Measurements from ENCODE around the gene AGAP3.

The AGAP3 gene

GRCh38 chr7:151176401-151176800 lies 90.1 kb downstream of the AGAP3 start:
- H3K4me3 ChIP-seq (ENCODE audit: low read depth, low read length): no peak overlapping the region
- H3K23ac ChIP-seq (ENCODE audit: low read length): no peak overlapping the region
- no peak overlapping the region for H3K4me2 ChIP-seq (ENCODE audit: low read length)
- H3K14ac ChIP-seq (ENCODE audit: low read length): no peak overlapping the region
- H3K79me1 ChIP-seq (ENCODE audit: low read length): no peaks in the 10 kb centered on the region
- no peak overlapping the region for H2AK5ac ChIP-seq (ENCODE audit: low read length)
- peaks cover 23% of the 10 kb centered on the region for H3K9me3 ChIP-seq (ENCODE audit: insufficient read depth, low read depth, low read length)
- no peak overlapping the region for H3K4ac ChIP-seq (ENCODE audit: low read depth, low read length)
- no peak overlapping the region for H4K91ac ChIP-seq (ENCODE audit: low read depth, low read length)
- no peaks in the 10 kb centered on the region for H3K27me3 ChIP-seq (ENCODE audit: insufficient read depth, low read length)
- no peak overlapping the region for H2BK5ac ChIP-seq (ENCODE audit: low read depth, low read length, poor library complexity)
- no peaks in the 10 kb centered on the region for H3K36me3 ChIP-seq (ENCODE audit: control insufficient read depth in 1 of 2, insufficient read depth in 2 of 2, low read length in 2 of 2)
- no peak overlapping the region for H3K18ac ChIP-seq (ENCODE audit: low read length)
- no peak for DNase-seq
- no peaks in the 10 kb centered on the region for H3K79me2 ChIP-seq (ENCODE audit: control insufficient read depth, insufficient read depth, low read length, poor library complexity)
- H3K27ac ChIP-seq (ENCODE audit: low read depth, low read length): no peak overlapping the region
- H2BK12ac ChIP-seq (ENCODE audit: low read length): no peak overlapping the region
- WGBS (ENCODE audit: extremely low coverage, insufficient coverage, insufficient read length): no CpG with 5 or more reads among the region's 9 CpGs
- no peak overlapping the region for H2AFZ ChIP-seq (ENCODE audit: insufficient read depth, low read length, poor library complexity)
- H2BK120ac ChIP-seq (ENCODE audit: insufficient read depth, low read length, poor library complexity): no peak overlapping the region
- H3K4me1 ChIP-seq (ENCODE audit: control insufficient read depth in 1 of 2, insufficient read depth in 2 of 2, low read length in 2 of 2): no peaks in the 10 kb centered on the region
- no peak overlapping the region for H4K8ac ChIP-seq (ENCODE audit: low read depth, low read length)
- no peak overlapping the region for H3K9ac ChIP-seq (ENCODE audit: low read length)
- no peak overlapping the region for H4K12ac ChIP-seq (ENCODE audit: low read depth, low read length)

GRCh38 chr7:151177310-151177709 lies 91.0 kb downstream of the AGAP3 start:
- Histone ChIP-seq H3K9me3 (ENCODE audit: insufficient read depth, low read depth, low read length) (peaks cover 23% of the 10 kb centered on the region), H3K14ac (ENCODE audit: low read length) (no peak overlapping the region), H3K27me3 (ENCODE audit: insufficient read depth, low read length) (no peaks in the 10 kb centered on the region), H3K4me1 (ENCODE audit: control insufficient read depth in 1 of 2, insufficient read depth in 2 of 2, low read length in 2 of 2) (no peaks in the 10 kb centered on the region), H4K12ac (ENCODE audit: low read depth, low read length) (no peak overlapping the region), H3K9ac (ENCODE audit: low read length) (no peak overlapping the region), H2AK5ac (ENCODE audit: low read length) (no peak overlapping the region), H3K4ac (ENCODE audit: low read depth, low read length) (no peak overlapping the region), H3K18ac (ENCODE audit: low read length) (no peak overlapping the region), H3K4me3 (ENCODE audit: low read depth, low read length) (no peak overlapping the region), H3K27ac (ENCODE audit: low read depth, low read length) (no peak overlapping the region), H3K4me2 (ENCODE audit: low read length) (no peak overlapping the region), H3K79me2 (ENCODE audit: control insufficient read depth, insufficient read depth, low read length, poor library complexity) (no peaks in the 10 kb centered on the region), H3K79me1 (ENCODE audit: low read length) (no peaks in the 10 kb centered on the region), H3K36me3 (ENCODE audit: control insufficient read depth in 1 of 2, insufficient read depth in 2 of 2, low read length in 2 of 2) (no peaks in the 10 kb centered on the region), H2BK5ac (ENCODE audit: low read depth, low read length, poor library complexity) (no peak overlapping the region), H3K23ac (ENCODE audit: low read length) (no peak overlapping the region), H2AFZ (ENCODE audit: insufficient read depth, low read length, poor library complexity) (no peak overlapping the region), H4K8ac (ENCODE audit: low read depth, low read length) (no peak overlapping the region), H2BK120ac (ENCODE audit: insufficient read depth, low read length, poor library complexity) (no peak overlapping the region), H2BK12ac (ENCODE audit: low read length) (no peak overlapping the region), H4K91ac (ENCODE audit: low read depth, low read length) (no peak overlapping the region)
- DNase-seq: no peak
- WGBS (ENCODE audit: extremely low coverage, insufficient coverage, insufficient read length): no CpG with 5 or more reads among the region's 1 CpG

GRCh38 chr7:151178236-151178635 lies 92.0 kb downstream of the AGAP3 start:
- Histone ChIP-seq H2AFZ (ENCODE audit: insufficient read depth, low read length, poor library complexity) (no peak overlapping the region), H3K79me1 (ENCODE audit: low read length) (no peaks in the 10 kb centered on the region), H3K4me1 (ENCODE audit: control insufficient read depth in 1 of 2, insufficient read depth in 2 of 2, low read length in 2 of 2) (no peaks in the 10 kb centered on the region), H4K12ac (ENCODE audit: low read depth, low read length) (no peak overlapping the region), H2BK12ac (ENCODE audit: low read length) (no peak overlapping the region), H3K4me3 (ENCODE audit: low read depth, low read length) (no peak overlapping the region), H3K4ac (ENCODE audit: low read depth, low read length) (no peak overlapping the region), H2BK120ac (ENCODE audit: insufficient read depth, low read length, poor library complexity) (no peak overlapping the region), H3K18ac (ENCODE audit: low read length) (no peak overlapping the region), H4K91ac (ENCODE audit: low read depth, low read length) (no peak overlapping the region), H4K8ac (ENCODE audit: low read depth, low read length) (no peak overlapping the region), H2AK5ac (ENCODE audit: low read length) (no peak overlapping the region), H3K79me2 (ENCODE audit: control insufficient read depth, insufficient read depth, low read length, poor library complexity) (no peaks in the 10 kb centered on the region), H3K36me3 (ENCODE audit: control insufficient read depth in 1 of 2, insufficient read depth in 2 of 2, low read length in 2 of 2) (no peaks in the 10 kb centered on the region), H3K27me3 (ENCODE audit: insufficient read depth, low read length) (no peaks in the 10 kb centered on the region), H3K9me3 (ENCODE audit: insufficient read depth, low read depth, low read length) (peaks cover 17% of the 10 kb centered on the region), H3K23ac (ENCODE audit: low read length) (no peak overlapping the region), H2BK5ac (ENCODE audit: low read depth, low read length, poor library complexity) (no peak overlapping the region), H3K27ac (ENCODE audit: low read depth, low read length) (no peak overlapping the region), H3K9ac (ENCODE audit: low read length) (no peak overlapping the region), H3K4me2 (ENCODE audit: low read length) (no peak overlapping the region), H3K14ac (ENCODE audit: low read length) (no peak overlapping the region)
- DNase-seq: no peak
- WGBS (ENCODE audit: extremely low coverage, insufficient coverage, insufficient read length): no CpG with 5 or more reads among the region's 9 CpGs

DNA sequence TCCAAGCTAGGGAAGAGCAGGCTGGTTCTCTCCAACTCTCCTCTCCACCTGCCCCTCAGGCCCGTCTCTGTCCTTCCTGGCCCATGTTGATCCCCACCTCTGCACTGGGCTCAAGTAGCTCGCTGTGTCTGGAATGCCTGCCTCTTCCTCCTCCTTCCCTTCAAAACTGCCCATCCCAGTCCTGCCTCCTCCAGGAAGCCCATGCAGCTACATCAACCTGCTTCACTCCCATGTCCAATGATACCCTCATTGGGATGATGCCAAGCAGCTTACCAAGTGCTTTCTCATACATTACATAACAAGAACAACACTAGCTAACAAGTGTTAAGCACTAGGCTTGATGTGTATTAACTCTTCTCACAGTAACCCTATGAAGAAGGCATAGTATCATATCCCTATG lies 92.6 kb downstream of the AGAP3 start:
- Histone ChIP-seq H3K9me3 (ENCODE audit: insufficient read depth, low read depth, low read length) (peaks cover 12% of the 10 kb centered on the region), H3K79me2 (ENCODE audit: control insufficient read depth, insufficient read depth, low read length, poor library complexity) (no peaks in the 10 kb centered on the region), H3K4me3 (ENCODE audit: low read depth, low read length) (no peak overlapping the region), H3K79me1 (ENCODE audit: low read length) (no peaks in the 10 kb centered on the region), H3K9ac (ENCODE audit: low read length) (no peak overlapping the region), H3K36me3 (ENCODE audit: control insufficient read depth in 1 of 2, insufficient read depth in 2 of 2, low read length in 2 of 2) (no peaks in the 10 kb centered on the region), H2AK5ac (ENCODE audit: low read length) (no peak overlapping the region), H4K8ac (ENCODE audit: low read depth, low read length) (no peak overlapping the region), H3K14ac (ENCODE audit: low read length) (no peak overlapping the region), H3K23ac (ENCODE audit: low read length) (no peak overlapping the region), H3K4me2 (ENCODE audit: low read length) (no peak overlapping the region), H2BK120ac (ENCODE audit: insufficient read depth, low read length, poor library complexity) (no peak overlapping the region), H2AFZ (ENCODE audit: insufficient read depth, low read length, poor library complexity) (no peak overlapping the region), H2BK12ac (ENCODE audit: low read length) (no peak overlapping the region), H3K4me1 (ENCODE audit: control insufficient read depth in 1 of 2, insufficient read depth in 2 of 2, low read length in 2 of 2) (no peaks in the 10 kb centered on the region), H2BK5ac (ENCODE audit: low read depth, low read length, poor library complexity) (no peak overlapping the region), H3K18ac (ENCODE audit: low read length) (no peak overlapping the region), H4K12ac (ENCODE audit: low read depth, low read length) (no peak overlapping the region), H3K27ac (ENCODE audit: low read depth, low read length) (no peak overlapping the region), H4K91ac (ENCODE audit: low read depth, low read length) (no peak overlapping the region), H3K27me3 (ENCODE audit: insufficient read depth, low read length) (no peaks in the 10 kb centered on the region), H3K4ac (ENCODE audit: low read depth, low read length) (no peak overlapping the region)
- no CpG with 5 or more reads among the region's 2 CpGs for WGBS (ENCODE audit: extremely low coverage, insufficient coverage, insufficient read length)
- DNase-seq: no peak

Measured in trophoblast cell (in vitro differentiated cells and primary cell).